ENCODE data around the gene DHDDS. TPM values are rescaled to one million over a fixed set of nuclear protein-coding genes. Genes with fewer than 3 reads are reported as not detected.

Gene DHDDS
- total and polyA plus RNA-seq, 2 of the 13 experiments (the other 11 are each of a cell fraction or from before 2014, with no cell fraction given) = 18.9 to 28.3 TPM

GRCh38 chr1:26472320-26472900 lies 40.3 kb downstream of the DHDDS start, which contains the start of gene HMGN2 (continued):
- no peak for TF ChIP-seq ATF1 (CRISPR knock-in tag; IDR thresholded peaks at IDR 0.05)
- TF ChIP-seq MED1 (CRISPR knock-in tag; IDR thresholded peaks at IDR 0.05) = 0 out of 2 replicates have a peak, but pooled peaks have one; percentile 20
- no peak for TF ChIP-seq ZNF282 (IDR thresholded peaks at IDR 0.05; ENCODE audit: partially characterized antibody)
- no peak for TF ChIP-seq ZNF30 (CRISPR knock-in tag; IDR thresholded peaks at IDR 0.05)
- 0 out of 2 replicates have a peak, but pooled peaks have one; percentile 2 for TF ChIP-seq ZSCAN9 (CRISPR knock-in tag; IDR thresholded peaks at IDR 0.05; ENCODE audit: borderline replicate concordance)
- no peak for TF ChIP-seq TARDBP (CRISPR knock-in tag; IDR thresholded peaks at IDR 0.05)
- TF ChIP-seq NFAT5 (CRISPR knock-in tag; IDR thresholded peaks at IDR 0.05) = peak; percentile 61; the same call in 1 of the 2 replicates
- no peak for TF ChIP-seq JDP2 (CRISPR knock-in tag; IDR thresholded peaks at IDR 0.05; ENCODE audit: borderline replicate concordance)
- peak; percentile 59; the same call in 1 of the 2 replicates for TF ChIP-seq ELK4 (CRISPR knock-in tag; IDR thresholded peaks at IDR 0.05; ENCODE audit: borderline replicate concordance)
- TF ChIP-seq AKNA (CRISPR knock-in tag; IDR thresholded peaks at IDR 0.05; ENCODE audit: borderline replicate concordance) = no peak
- TF ChIP-seq ZNF761 (CRISPR knock-in tag; conservative IDR thresholded peaks at IDR 0.05) = no peak
- TF ChIP-seq ZNF143 (CRISPR knock-in tag; IDR thresholded peaks at IDR 0.05) = no peak
- TF ChIP-seq SP5 (CRISPR knock-in tag; IDR thresholded peaks at IDR 0.05; ENCODE audit: borderline replicate concordance, low read depth) = no peak
- no peak for TF ChIP-seq ZNF644 (CRISPR knock-in tag; IDR thresholded peaks at IDR 0.05; ENCODE audit: low read depth)
- TF ChIP-seq DZIP1 (CRISPR knock-in tag; IDR thresholded peaks at IDR 0.05) = no peak
- TF ChIP-seq ZNF780A (CRISPR knock-in tag; IDR thresholded peaks at IDR 0.05) = no peak
